ENCODE data around the gene SP3. TPM values are rescaled to one million over a fixed set of nuclear protein-coding genes. Genes with fewer than 3 reads are reported as not detected.

SP3 gene
- total RNA-seq, 1 donor from 2014 or later: 52.6 TPM

DNA sequence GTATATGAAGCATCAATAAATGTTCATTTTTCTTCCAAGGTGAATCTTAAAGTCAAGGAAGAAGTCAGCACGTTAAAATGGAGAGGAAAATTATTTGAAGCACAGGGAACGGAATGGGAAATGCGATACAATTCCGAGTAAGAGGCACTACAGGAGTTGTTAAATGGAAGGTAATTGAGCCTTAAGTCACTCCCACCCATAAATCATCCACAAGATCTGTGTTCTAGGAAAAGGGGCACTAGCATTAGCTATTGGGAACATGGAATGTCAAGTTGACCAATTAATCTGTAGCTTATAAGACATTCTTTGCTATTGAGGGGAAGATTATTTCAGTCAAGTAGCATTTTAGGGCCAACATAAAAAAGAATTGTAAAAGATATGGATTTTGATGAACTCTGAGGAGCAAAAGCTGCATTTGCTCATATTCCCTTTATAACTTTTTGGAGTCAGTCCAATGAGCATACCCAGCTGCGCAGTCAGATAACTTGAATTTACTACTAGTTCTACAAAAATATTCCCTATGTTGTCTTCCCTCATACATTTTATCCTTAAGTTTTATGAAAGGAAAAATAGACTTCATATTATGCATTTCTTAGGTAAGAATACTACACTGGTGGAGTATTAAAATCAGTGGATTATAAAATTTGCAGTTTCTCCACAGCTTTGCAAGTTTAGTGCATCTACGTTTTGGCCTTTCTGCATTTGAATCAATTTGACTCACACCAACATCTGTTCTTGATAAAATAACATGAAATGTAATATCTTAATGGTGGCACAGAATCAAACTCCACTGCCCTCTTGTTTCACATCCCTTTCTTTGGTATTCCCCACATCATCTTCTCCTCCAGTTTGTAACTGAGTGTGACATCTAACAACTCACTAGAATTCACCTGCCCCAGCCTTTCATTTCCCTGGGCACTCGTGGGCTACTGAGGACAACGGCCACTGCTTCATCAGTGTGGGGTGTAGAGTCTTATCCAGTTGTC, 95.6 kb downstream of the SP3 start:
- TF ChIP-seq, protein P1, sequence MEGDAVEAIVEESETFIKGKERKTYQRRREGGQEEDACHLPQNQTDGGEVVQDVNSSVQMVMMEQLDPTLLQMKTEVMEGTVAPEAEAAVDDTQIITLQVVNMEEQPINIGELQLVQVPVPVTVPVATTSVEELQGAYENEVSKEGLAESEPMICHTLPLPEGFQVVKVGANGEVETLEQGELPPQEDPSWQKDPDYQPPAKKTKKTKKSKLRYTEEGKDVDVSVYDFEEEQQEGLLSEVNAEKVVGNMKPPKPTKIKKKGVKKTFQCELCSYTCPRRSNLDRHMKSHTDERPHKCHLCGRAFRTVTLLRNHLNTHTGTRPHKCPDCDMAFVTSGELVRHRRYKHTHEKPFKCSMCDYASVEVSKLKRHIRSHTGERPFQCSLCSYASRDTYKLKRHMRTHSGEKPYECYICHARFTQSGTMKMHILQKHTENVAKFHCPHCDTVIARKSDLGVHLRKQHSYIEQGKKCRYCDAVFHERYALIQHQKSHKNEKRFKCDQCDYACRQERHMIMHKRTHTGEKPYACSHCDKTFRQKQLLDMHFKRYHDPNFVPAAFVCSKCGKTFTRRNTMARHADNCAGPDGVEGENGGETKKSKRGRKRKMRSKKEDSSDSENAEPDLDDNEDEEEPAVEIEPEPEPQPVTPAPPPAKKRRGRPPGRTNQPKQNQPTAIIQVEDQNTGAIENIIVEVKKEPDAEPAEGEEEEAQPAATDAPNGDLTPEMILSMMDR (IDR thresholded peaks at IDR 0.05; ENCODE audit: insufficient read depth, low read length, poor library complexity, severe bottlenecking): no peak
- H3K27me3 ChIP-seq (ENCODE audit: control insufficient read depth, insufficient read depth, low read length): no peaks in the 10 kb centered on the region
- no peak for DNase-seq (ENCODE audit: low read depth)
- no peak overlapping the region for H3K4me3 ChIP-seq (ENCODE audit: low read depth, low read length)
- no peaks in the 10 kb centered on the region for H3K36me3 ChIP-seq (ENCODE audit: control insufficient read depth, insufficient read depth, low read length)

DNA sequence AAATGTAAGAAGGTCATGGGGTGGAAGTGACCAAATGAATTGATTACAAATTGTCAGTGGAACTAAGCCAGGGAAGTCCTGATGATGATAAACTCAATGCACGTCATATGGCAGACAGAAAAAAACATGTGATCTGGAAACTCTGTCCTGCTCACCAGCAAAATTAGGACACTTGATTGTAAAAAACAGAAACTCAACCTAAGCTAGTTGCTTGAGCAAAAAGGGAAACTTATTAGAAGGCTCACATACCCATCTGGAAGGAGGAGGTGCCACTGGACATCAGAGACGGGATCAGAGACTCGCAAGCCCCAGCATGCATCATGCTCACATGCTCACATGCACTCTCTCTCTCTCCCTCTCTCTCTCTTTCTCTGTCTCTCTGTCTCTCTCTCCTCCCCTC, 96.8 kb downstream of the SP3 start:
- H3K27me3 ChIP-seq (ENCODE audit: control insufficient read depth, insufficient read depth, low read length): no peaks in the 10 kb centered on the region
- no peak for DNase-seq (ENCODE audit: low read depth)
- no peaks in the 10 kb centered on the region for H3K36me3 ChIP-seq (ENCODE audit: control insufficient read depth, insufficient read depth, low read length)
- TF ChIP-seq, protein P1 (IDR thresholded peaks at IDR 0.05; ENCODE audit: insufficient read depth, low read length, poor library complexity, severe bottlenecking): no peak
- no peak overlapping the region for H3K4me3 ChIP-seq (ENCODE audit: low read depth, low read length)

DNA sequence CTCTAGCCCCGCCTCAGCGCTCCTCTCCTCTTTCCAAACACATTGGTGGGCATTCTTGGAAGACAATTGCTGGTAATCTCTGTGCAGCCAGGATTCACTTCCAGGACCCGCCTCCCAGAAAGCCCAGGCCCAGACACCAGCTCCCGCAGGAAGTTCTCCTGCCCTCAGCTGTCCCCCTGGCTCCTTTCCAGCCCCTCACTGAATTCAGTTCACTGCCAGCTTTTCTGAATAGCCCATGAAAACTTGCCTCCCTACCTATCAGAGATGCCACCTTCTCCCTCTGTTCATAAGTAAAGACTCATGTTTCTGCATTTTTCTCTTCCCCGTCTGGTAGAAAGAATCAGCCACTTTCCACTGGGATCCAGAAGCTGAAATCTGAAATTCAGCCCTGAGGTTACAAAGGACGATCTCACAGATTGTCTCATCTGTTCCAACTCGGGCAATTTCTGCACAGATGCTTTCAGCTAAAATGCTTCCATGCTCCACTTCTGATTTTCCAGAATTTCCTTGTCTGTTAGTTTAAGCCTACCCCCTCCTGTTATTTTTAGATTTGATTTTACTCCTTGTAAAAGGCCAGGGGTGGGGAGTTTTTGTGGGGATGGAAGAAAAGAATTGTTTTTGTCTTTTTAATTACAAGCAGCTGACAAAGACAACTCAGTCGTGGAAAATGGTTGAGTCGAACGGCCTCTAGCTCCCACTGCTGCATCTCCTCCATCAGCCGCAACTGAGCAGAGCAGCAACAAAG, 98.1 kb downstream of the SP3 start:
- TF ChIP-seq, protein P1 (IDR thresholded peaks at IDR 0.05; ENCODE audit: insufficient read depth, low read length, poor library complexity, severe bottlenecking): no peak
- no peaks in the 10 kb centered on the region for H3K36me3 ChIP-seq (ENCODE audit: control insufficient read depth, insufficient read depth, low read length)
- DNase-seq (ENCODE audit: low read depth): no peak
- no peaks in the 10 kb centered on the region for H3K27me3 ChIP-seq (ENCODE audit: control insufficient read depth, insufficient read depth, low read length)
- no peak overlapping the region for H3K4me3 ChIP-seq (ENCODE audit: low read depth, low read length)

DNA sequence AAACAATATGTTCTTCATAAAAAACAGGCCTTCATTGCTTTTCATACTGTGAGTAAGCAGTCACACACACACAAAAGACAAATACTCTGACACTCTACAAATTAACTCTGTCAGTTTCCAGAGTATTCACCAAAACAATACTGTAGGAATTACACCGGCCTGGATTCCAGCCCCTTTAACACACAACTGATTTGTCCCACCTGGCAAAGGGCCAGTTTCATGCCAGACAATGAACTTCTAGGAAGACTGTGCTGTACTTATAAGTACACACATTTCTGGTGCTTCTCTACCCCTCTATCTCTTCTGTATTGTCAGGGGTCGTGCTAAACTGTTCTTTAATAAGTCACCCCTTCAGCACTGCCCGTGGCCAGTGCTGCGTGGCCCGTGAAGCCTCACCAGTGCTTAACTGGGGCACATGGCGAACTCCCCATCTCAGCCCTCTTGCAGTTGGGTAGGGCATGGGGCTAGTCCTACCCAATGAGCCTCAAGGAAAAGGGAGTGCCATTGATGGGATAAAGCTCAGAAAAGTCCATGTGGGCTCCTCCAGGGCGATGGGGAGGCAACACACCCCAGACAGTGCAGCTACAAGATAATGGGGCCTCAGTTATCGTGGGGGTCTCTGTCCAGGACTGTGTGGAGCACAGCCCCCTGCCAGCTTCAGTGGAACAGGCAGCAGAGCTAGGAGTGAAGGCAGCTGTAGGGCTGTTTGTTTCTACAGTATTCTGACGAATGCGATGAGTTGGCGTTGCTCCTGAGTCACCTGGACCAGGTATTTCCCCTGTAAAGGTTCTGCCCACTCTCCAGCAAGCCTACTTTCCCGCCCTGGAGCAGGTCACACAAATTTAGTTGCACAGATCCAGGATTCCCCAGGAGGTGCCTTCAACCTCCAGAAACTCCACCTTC, 99.0 kb downstream of the SP3 start:
- H3K4me3 ChIP-seq (ENCODE audit: low read depth, low read length): no peak overlapping the region
- H3K36me3 ChIP-seq (ENCODE audit: control insufficient read depth, insufficient read depth, low read length): no peaks in the 10 kb centered on the region
- no peaks in the 10 kb centered on the region for H3K27me3 ChIP-seq (ENCODE audit: control insufficient read depth, insufficient read depth, low read length)
- no peak for DNase-seq (ENCODE audit: low read depth)
- TF ChIP-seq, protein P1 (IDR thresholded peaks at IDR 0.05; ENCODE audit: insufficient read depth, low read length, poor library complexity, severe bottlenecking): no peak

DNA sequence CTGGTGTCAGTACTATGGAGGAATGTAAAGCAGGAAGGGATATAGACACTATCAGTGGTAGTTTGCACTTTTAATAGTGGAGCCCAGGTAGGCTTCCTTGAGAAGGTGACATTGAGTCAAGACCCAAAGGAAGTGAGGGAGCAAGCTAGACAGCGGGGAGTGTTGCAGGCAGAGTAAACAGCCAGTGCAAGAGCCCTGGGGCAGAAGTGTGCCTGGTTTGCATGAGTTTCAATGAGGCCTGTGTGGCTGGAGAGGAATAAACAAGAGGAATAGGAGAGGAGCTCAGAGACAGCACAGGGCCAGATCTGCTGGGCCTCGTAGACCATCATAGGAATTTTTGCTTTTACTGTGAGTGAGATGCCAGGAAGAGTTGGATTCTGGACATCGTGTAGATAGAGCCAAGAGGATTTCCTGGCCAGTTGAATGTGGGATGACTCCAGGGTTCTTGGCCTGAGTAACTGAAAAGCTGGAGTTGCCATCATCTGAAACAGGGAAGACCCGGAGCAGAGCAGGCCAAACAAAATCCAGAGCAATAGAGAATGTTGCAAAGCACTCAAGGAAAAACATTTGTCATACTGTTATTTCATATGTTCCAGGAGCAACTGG, 102.5 kb downstream of the SP3 start:
- Histone ChIP-seq H3K4me3 (ENCODE audit: low read depth, low read length) (no peak overlapping the region), H3K36me3 (ENCODE audit: control insufficient read depth, insufficient read depth, low read length) (no peaks in the 10 kb centered on the region), H3K27me3 (ENCODE audit: control insufficient read depth, insufficient read depth, low read length) (no peaks in the 10 kb centered on the region)
- TF ChIP-seq, protein P1 (IDR thresholded peaks at IDR 0.05; ENCODE audit: insufficient read depth, low read length, poor library complexity, severe bottlenecking): no peak
- DNase-seq (ENCODE audit: low read depth): no peak
